NCI-H1436 treated with DMSO at 0.1 percent for 48 hours (cell line): ENCODE data around the gene CCNE1.
"Not testable (repeated sequence)": the region's sequence is repeated elsewhere in the genome, so short reads cannot be mapped to it uniquely, and the experiment has no call there.

Experiments
- DNase-seq: peaks from one replicate; lab custom pipeline; 2025; lab: John Stamatoyannopoulos, UW

CCNE1 gene

GRCh38 chr19:29787281-29787680 is 24.5 kb upstream of the CCNE1 start:
- DNase-seq, result no peak

GRCh38 chr19:29789007-29789406 is 22.8 kb upstream of the CCNE1 start:
- no peak for DNase-seq

- no peak for DNase-seq
Measured at GRCh38 chr19:29793116-29793727, 18.6 kb upstream of the CCNE1 start.

- DNase-seq, result not testable (repeated sequence)
Measured at GRCh38 chr19:29794490-29794889, 17.3 kb upstream of the CCNE1 start.

- DNase-seq, result no peak
Measured at GRCh38 chr19:29795461-29796172, 16.2 kb upstream of the CCNE1 start.

GRCh38 chr19:29796173-29796573 is 15.6 kb upstream of the CCNE1 start:
- no peak for DNase-seq

- no peak for DNase-seq
Measured at GRCh38 chr19:29798774-29799497, 12.9 kb upstream of the CCNE1 start.

GRCh38 chr19:29800100-29800825 is 11.5 kb upstream of the CCNE1 start:
- DNase-seq, result no peak

GRCh38 chr19:29803951-29804350 is 7.8 kb upstream of the CCNE1 start:
- not testable (repeated sequence) for DNase-seq

GRCh38 chr19:29804493-29804892 is 7.3 kb upstream of the CCNE1 start:
- no peak for DNase-seq

- DNase-seq, result no peak
Measured at GRCh38 chr19:29805031-29805965, 6.5 kb upstream of the CCNE1 start.

- DNase-seq, result peak; percentile 19
Measured at GRCh38 chr19:29806098-29806866, 5.5 kb upstream of the CCNE1 start.

GRCh38 chr19:29807178-29807577 is 4.6 kb upstream of the CCNE1 start:
- DNase-seq, result no peak

- DNase-seq, result no peak
Measured at GRCh38 chr19:29807870-29808405, 3.9 kb upstream of the CCNE1 start.

GRCh38 chr19:29809795-29810503 is 1.8 kb upstream of the CCNE1 start:
- no peak for DNase-seq

GRCh38 chr19:29810504-29810871 is 1.3 kb upstream of the CCNE1 start:
- DNase-seq, result no peak

GRCh38 chr19:29812080-29812880 is 489 bp downstream of the CCNE1 start:
- no peak for DNase-seq

- no peak for DNase-seq
Measured at GRCh38 chr19:29812881-29813275, 1.1 kb downstream of the CCNE1 start.

GRCh38 chr19:29813642-29814041 is 1.9 kb downstream of the CCNE1 start:
- no peak for DNase-seq
